GM23338 (cell line): ENCODE results near the gene DTHD1.

ENCODE experiments used
- CREB1 ChIP-seq: fragments of 250-450 bp; sonication (Bioruptor Pico); IDR thresholded peaks from 2 replicates; pipeline ENCODE4 v1.5.0; 2020; ENCODE audit warnings: low read depth, mild to moderate bottlenecking, moderate library complexity
- CTCF ChIP-seq, 2 experiments: fragments of 200-600 bp in 1 of 2; sonication (generic) in 1 of 2; conservative IDR thresholded peaks; 2 replicates each; pipeline versions ENCODE4 v1.5.1 to v1.6.1; 2016 to 2017; ENCODE audit warnings: antibody characterized with exemption in 2 of 2, low read depth in 2 of 2, mild to moderate bottlenecking in 2 of 2, moderate library complexity in 1 of 2
- ETS1 ChIP-seq: IDR thresholded peaks from 2 replicates; pipeline ENCODE4 v1.6.1; 2016; ENCODE audit warnings: antibody characterized with exemption
- EZH2 ChIP-seq: fragments of 200-600 bp; sonication (generic); IDR thresholded peaks from one replicate; pipeline ENCODE4 v1.8.0; 2017; ENCODE audit warnings: antibody characterized with exemption, mild to moderate bottlenecking, low read depth; ENCODE audit not compliant: unreplicated experiment
- EZH2phosphoT487 ChIP-seq: fragments of 200-600 bp; sonication (generic); IDR thresholded peaks from one replicate; pipeline ENCODE4 v1.8.1; 2018; ENCODE audit warnings: antibody characterized with exemption; ENCODE audit not compliant: unreplicated experiment
- JUNB ChIP-seq: IDR thresholded peaks from one replicate; pipeline ENCODE4 v1.6.1; 2016; ENCODE audit warnings: antibody characterized with exemption; ENCODE audit not compliant: unreplicated experiment
- POLR2AphosphoS5 ChIP-seq: IDR thresholded peaks from 2 replicates; pipeline ENCODE4 v1.6.1; 2016; ENCODE audit warnings: antibody characterized with exemption, low read depth
- REST ChIP-seq: IDR thresholded peaks from one replicate; pipeline ENCODE4 v1.6.1; 2018; ENCODE audit warnings: antibody characterized with exemption; ENCODE audit not compliant: unreplicated experiment
- STAT1 ChIP-seq: IDR thresholded peaks from one replicate; pipeline ENCODE4 v1.6.1; 2016; ENCODE audit warnings: antibody characterized with exemption; ENCODE audit not compliant: unreplicated experiment
- ZNF114 ChIP-seq: fragments of 250-450 bp; sonication (Bioruptor Pico); IDR thresholded peaks from 2 replicates; pipeline ENCODE4 v1.5.0; 2020; ENCODE audit warnings: mild to moderate bottlenecking, moderate library complexity
- ZNF331 ChIP-seq: fragments of 250-450 bp; sonication (Bioruptor Pico); IDR thresholded peaks from 2 replicates; pipeline ENCODE4 v1.5.0; 2020; ENCODE audit warnings: low read depth, mild to moderate bottlenecking, moderate library complexity

GRCh38 chr4:36282503-36283030, 1.2 kb downstream of the DTHD1 start:
- no peak for TF ChIP-seq EZH2phosphoT487
- TF ChIP-seq CTCF (conservative IDR thresholded peaks at IDR 0.05; ENCODE audit: low read depth in 2 of 2) = no peak
- no peak for TF ChIP-seq REST
- no peak for TF ChIP-seq ZNF331 (CRISPR knock-in tag)
- no peak for TF ChIP-seq EZH2
- no peak for TF ChIP-seq POLR2AphosphoS5
- no peak for TF ChIP-seq CREB1 (CRISPR knock-in tag)
- TF ChIP-seq STAT1 = no peak
- TF ChIP-seq JUNB = no peak
- no peak for TF ChIP-seq ZNF114
- no peak for TF ChIP-seq ETS1
